ENCODE data around the gene CTAG1B.

- no peak for TF ChIP-seq CTCF (conservative IDR thresholded peaks at IDR 0.05; ENCODE audit: low read length)
- no peak for TF ChIP-seq EZH2phosphoT487 (IDR thresholded peaks at IDR 0.05; ENCODE audit: borderline replicate concordance, low read depth, low read length)
These were observed 13.5 kb downstream of the CTAG1B start for GRCh38 chrX:154605566-154605965.
